SK-N-MC (cell line): ENCODE results near the gene MCTP2.

Source experiments
- DNase-seq: peaks from one replicate; pipeline ENCODE4 v3.0.0-alpha.2; 2011; ENCODE audit warnings: low read depth, low spot score
- H3K27ac ChIP-seq: fragments of 200-600 bp; sonication (generic); 2 replicates; pipeline ENCODE4 v1.5.1; 2016; ENCODE audit warnings: mixed run types
- H3K36me3 ChIP-seq: fragments of 200-600 bp; sonication (generic); 2 replicates; pipeline ENCODE4 v1.6.1; 2017; ENCODE audit warnings: antibody characterized with exemption, low read length, mixed read lengths; ENCODE audit not compliant: insufficient read depth
- H3K4me3 ChIP-seq: fragments of 200-600 bp; sonication (generic); 2 replicates; pipeline ENCODE4 v1.5.1; 2016
- H3K9ac ChIP-seq: fragments of 200-600 bp; sonication (generic); 2 replicates; pipeline ENCODE4 v1.8.0; 2017; ENCODE audit warnings: mixed run types, mixed read lengths; ENCODE audit not compliant: insufficient read length
- H3K9me3 ChIP-seq: fragments of 200-600 bp; sonication (generic); 2 replicates; pipeline ENCODE4 v1.6.1; 2017; ENCODE audit warnings: low read depth, mild to moderate bottlenecking, antibody characterized with exemption, low read length, moderate library complexity, mixed read lengths
- EZH2 ChIP-seq: fragments of 200-600 bp; sonication (generic); IDR thresholded peaks from one replicate; pipeline ENCODE4 v1.6.1; 2017; ENCODE audit warnings: antibody characterized with exemption
- FOXP2 ChIP-seq: optimal IDR thresholded peaks from 2 replicates; pipeline ENCODE3; 2011; ENCODE audit warnings: mild to moderate bottlenecking, moderate library complexity; ENCODE audit not compliant: insufficient read depth; ENCODE audit errors: extremely low read length, control extremely low read depth
- POLR2AphosphoS5 ChIP-seq: IDR thresholded peaks from 2 replicates; pipeline ENCODE4 v1.6.1; 2012; ENCODE audit warnings: mild to moderate bottlenecking, low read depth, low read length, borderline replicate concordance

MCTP2 gene

GRCh38 chr15:94327356-94327936 is 96.1 kb downstream of the MCTP2 start:
- Histone ChIP-seq H3K36me3 (no peaks in the 10 kb centered on the region), H3K27ac (no peak overlapping the region), H3K4me3 (no peak overlapping the region), H3K9ac (no peak overlapping the region), H3K9me3 (no peaks in the 10 kb centered on the region)
- DNase-seq = no peak
- TF ChIP-seq EZH2 (no peak), POLR2AphosphoS5 (no peak), FOXP2 (no peak)

- TF ChIP-seq FOXP2 (no peak), POLR2AphosphoS5 (no peak), EZH2 (no peak)
- H3K9me3 ChIP-seq = no peaks in the 10 kb centered on the region
- no peak overlapping the region for H3K9ac ChIP-seq
- no peaks in the 10 kb centered on the region for H3K36me3 ChIP-seq
- no peak for DNase-seq
- H3K27ac ChIP-seq = no peak overlapping the region
- no peak overlapping the region for H3K4me3 ChIP-seq
Observed at GRCh38 chr15:94331731-94332130, 100.4 kb downstream of the MCTP2 start.

GRCh38 chr15:94335616-94336015 is 104.3 kb downstream of the MCTP2 start:
- Histone ChIP-seq H3K36me3 (no peaks in the 10 kb centered on the region), H3K9ac (no peak overlapping the region), H3K4me3 (no peak overlapping the region), H3K9me3 (no peaks in the 10 kb centered on the region), H3K27ac (no peak overlapping the region)
- TF ChIP-seq FOXP2 = no peak
- TF ChIP-seq POLR2AphosphoS5 = no peak
- DNase-seq = no peak

GRCh38 chr15:94336817-94337467 is 105.6 kb downstream of the MCTP2 start:
- H3K9me3 ChIP-seq = no peaks in the 10 kb centered on the region
- TF ChIP-seq EZH2 = no peak
- no peak overlapping the region for H3K9ac ChIP-seq
- no peak overlapping the region for H3K27ac ChIP-seq
- H3K4me3 ChIP-seq = no peak overlapping the region
- no peaks in the 10 kb centered on the region for H3K36me3 ChIP-seq
- no peak for DNase-seq

GRCh38 chr15:94338243-94338846 is 107.0 kb downstream of the MCTP2 start:
- Histone ChIP-seq H3K9ac (no peak overlapping the region), H3K27ac (no peak overlapping the region), H3K36me3 (no peaks in the 10 kb centered on the region), H3K9me3 (no peaks in the 10 kb centered on the region), H3K4me3 (no peak overlapping the region)
- no peak for DNase-seq
- TF ChIP-seq POLR2AphosphoS5 = no peak
- TF ChIP-seq EZH2 = no peak
- no peak for TF ChIP-seq FOXP2

- DNase-seq = no peak
- TF ChIP-seq EZH2 (no peak), FOXP2 (no peak), POLR2AphosphoS5 (no peak)
- Histone ChIP-seq H3K36me3 (no peaks in the 10 kb centered on the region), H3K4me3 (no peak overlapping the region), H3K9ac (no peak overlapping the region), H3K9me3 (no peaks in the 10 kb centered on the region), H3K27ac (no peak overlapping the region)
Observed at GRCh38 chr15:94346282-94346681, 114.9 kb downstream of the MCTP2 start.

GRCh38 chr15:94348084-94348483 is 116.7 kb downstream of the MCTP2 start:
- no peak for DNase-seq
- no peak overlapping the region for H3K4me3 ChIP-seq
- no peaks in the 10 kb centered on the region for H3K36me3 ChIP-seq

GRCh38 chr15:94351031-94351535 is 119.7 kb downstream of the MCTP2 start:
- H3K27ac ChIP-seq = no peak overlapping the region
- no peak overlapping the region for H3K9ac ChIP-seq
- H3K36me3 ChIP-seq = no peaks in the 10 kb centered on the region
- TF ChIP-seq POLR2AphosphoS5 (no peak), FOXP2 (no peak), EZH2 (no peak)
- no peak for DNase-seq
- no peak overlapping the region for H3K4me3 ChIP-seq
- H3K9me3 ChIP-seq = no peaks in the 10 kb centered on the region

More at GRCh38 chr15:94348084-94348483, 116.7 kb downstream of the MCTP2 start:
- Histone ChIP-seq H3K9me3 (no peaks in the 10 kb centered on the region), H3K27ac (no peak overlapping the region), H3K9ac (no peak overlapping the region)
- no peak for TF ChIP-seq POLR2AphosphoS5
- no peak for TF ChIP-seq EZH2

- no peak overlapping the region for H3K27ac ChIP-seq
- TF ChIP-seq FOXP2 = no peak
- no peak for TF ChIP-seq POLR2AphosphoS5
- no peak for TF ChIP-seq EZH2
- H3K36me3 ChIP-seq = no peaks in the 10 kb centered on the region
- H3K9me3 ChIP-seq = no peaks in the 10 kb centered on the region
- no peak overlapping the region for H3K4me3 ChIP-seq
- DNase-seq = no peak
- no peak overlapping the region for H3K9ac ChIP-seq
Observed at GRCh38 chr15:94352636-94353487, 121.5 kb downstream of the MCTP2 start.
